KOPT-K1 (cell line): Measurements from ENCODE around the gene PMM1.
"Not testable (repeated sequence)": the region's sequence is repeated elsewhere in the genome, so short reads cannot be mapped to it uniquely, and the experiment has no call there.

Experiments
- H3K27ac ChIP-seq: fragments of 200-600 bp; sonication (generic); 2 replicates; pipeline ENCODE4 v1.5.1; 2016; ENCODE audit warnings: antibody characterized with exemption, mild to moderate bottlenecking, low read depth, low read length; ENCODE audit not compliant: poor library complexity, severe bottlenecking
- H3K36me3 ChIP-seq: fragments of 200-600 bp; sonication (generic); 2 replicates; pipeline ENCODE4 v1.5.1; 2017; ENCODE audit warnings: antibody characterized with exemption, mild to moderate bottlenecking, low read length, moderate library complexity; ENCODE audit not compliant: insufficient read depth
- H3K9me3 ChIP-seq: fragments of 200-600 bp; sonication (generic); 2 replicates; pipeline ENCODE4 v1.5.1; 2017; ENCODE audit warnings: antibody characterized with exemption, low read length, mild to moderate bottlenecking; ENCODE audit not compliant: insufficient read depth, poor library complexity, severe bottlenecking

The PMM1 gene

DNA sequence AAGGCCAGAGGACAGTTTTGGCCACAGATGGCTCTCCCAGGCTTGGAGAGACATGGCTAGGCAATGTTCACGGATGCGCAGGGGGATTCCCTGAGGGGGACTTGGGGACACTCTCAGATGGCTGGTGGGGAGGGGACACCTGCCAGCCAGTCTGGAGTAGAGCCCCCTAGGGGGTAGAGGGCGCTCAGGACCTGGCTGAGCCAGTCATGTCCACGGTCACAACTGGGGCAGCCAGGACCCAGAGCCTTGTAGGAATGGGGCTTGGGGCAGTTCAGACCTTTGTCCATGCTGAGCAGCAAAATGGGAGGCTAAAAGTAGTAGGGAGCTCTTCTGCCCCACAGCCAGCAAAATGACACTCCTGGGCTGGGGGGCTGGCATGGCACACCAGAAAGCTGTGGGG, 27.2 kb downstream of the PMM1 start:
- Histone ChIP-seq H3K36me3 (no peaks in the 10 kb centered on the region), H3K9me3 (no peaks in the 10 kb centered on the region), H3K27ac (no peak overlapping the region)

DNA sequence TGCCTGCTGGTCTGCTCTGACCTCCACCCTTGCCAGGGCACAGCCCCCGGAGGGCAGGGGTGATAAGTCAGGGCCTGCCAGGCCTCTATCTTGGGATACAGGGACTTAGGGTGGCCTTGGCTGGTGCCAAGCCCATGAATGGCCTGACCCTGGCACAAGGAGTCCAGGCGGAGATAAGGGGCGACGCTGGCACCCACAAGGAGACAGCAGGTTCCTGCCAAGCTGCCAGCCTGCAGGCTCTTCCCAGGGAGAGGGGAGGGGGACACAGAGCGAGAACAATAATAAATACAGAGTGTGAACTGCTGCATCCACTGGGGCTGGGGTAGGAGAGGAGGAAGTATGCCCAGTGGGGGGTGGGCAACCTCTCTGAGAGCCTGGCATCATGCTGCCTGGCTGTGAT, 27.9 kb downstream of the PMM1 start:
- no peaks in the 10 kb centered on the region for H3K36me3 ChIP-seq
- no peak overlapping the region for H3K27ac ChIP-seq
- no peaks in the 10 kb centered on the region for H3K9me3 ChIP-seq

DNA sequence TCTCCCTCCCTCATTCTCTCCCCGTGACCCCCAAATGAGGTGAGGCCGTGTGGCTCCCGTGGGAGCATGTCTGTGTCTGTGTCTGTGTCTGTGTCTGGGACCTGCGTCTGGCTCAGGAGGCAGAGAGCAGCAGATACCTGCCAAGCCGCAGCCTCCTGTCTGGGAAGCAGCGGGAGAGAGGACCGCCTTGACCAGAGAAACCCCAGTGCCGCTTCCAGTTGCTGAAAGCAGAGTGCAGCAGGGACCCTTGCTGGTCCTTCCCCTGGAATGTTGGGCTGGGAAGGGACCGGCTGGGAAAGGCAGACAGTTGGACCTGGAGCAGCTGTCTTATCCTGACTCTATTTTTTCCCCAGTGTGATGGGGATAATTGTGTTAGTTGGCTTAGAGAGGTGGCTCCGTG, 28.3 kb downstream of the PMM1 start:
- no peak overlapping the region for H3K27ac ChIP-seq
- H3K9me3 ChIP-seq: no peaks in the 10 kb centered on the region
- no peaks in the 10 kb centered on the region for H3K36me3 ChIP-seq

DNA sequence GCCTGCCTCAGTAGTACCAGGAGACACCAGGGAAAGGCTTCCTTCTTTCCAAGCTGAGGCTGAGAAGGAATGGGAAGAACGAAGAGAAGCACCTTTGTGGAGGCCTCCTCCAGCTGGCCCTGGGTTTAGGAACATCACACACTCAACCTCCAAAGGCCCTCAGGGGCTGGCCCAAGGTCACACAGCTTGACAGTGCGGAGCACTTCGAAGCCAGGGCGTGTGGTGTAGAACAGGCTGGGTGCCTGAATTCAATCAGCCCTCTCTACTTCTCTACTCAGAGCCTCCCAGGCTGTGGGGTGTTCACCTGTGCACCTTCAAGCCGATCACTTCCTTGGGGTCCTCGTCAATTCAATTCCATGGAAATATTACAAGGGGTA, 29.6 kb downstream of the PMM1 start:
- Histone ChIP-seq H3K36me3 (no peaks in the 10 kb centered on the region), H3K9me3 (no peaks in the 10 kb centered on the region), H3K27ac (no peak overlapping the region)

DNA sequence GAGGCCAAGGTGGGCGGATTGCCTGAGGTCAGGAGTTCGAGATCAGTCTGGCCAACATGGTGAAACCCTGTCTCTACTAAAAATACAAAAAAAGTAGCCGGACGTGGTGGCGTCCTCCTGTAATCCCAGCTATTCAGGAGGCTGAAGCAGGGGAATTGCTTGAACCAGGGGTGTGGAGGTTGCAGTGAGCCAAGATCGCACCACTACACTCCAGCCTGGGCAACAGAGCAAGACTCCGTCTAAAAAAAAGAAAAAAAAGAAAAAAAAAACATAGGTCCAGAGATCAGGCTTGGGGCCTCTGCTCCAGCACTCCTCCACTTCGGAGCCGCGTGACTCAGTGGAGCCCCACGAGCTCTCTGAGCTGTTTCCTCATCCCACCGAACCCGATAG, 31.4 kb downstream of the PMM1 start:
- not testable (repeated sequence) for H3K27ac ChIP-seq, H3K9me3 ChIP-seq

DNA sequence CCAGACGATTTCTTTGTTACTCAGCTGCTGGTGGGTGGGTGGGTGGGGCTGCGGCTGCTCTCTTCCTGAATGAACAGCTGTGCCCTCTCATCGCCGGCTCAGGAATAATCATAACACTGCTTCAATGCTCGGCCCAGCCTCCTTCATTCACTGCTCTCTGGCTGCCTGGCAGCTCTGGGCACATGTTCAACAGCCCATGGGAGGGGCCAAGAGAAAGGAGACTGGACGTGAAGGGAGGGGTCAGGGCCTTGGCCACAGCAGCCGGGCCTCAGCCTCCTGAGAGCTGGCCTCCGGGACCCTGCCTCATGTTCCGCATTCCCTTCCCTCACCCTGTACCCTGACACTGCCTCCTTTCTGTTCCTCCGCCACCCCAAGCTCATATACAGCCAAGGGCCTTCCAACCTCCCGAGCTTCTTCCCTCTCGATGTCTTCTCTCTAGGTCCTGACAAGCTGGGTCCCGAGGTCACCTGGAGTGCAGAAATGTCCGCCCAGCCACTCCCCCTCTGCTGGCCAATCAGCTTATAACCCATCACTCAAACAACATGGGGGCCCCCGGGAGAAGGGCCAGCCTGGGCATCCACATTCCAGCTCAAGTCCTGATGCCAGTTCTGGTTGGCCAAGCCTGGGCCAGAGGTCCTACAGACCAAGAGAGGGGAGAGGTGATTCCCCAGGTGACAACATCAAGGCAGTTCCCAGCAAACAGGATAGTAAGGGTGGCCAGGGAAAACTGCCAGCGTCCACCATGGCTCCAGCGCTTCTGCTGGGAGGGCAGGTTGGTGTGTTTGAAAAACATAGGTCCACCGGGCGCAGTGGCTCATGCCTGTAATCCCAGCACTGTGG, 32.0 kb downstream of the PMM1 start:
- Histone ChIP-seq H3K27ac (no peak overlapping the region), H3K36me3 (no peaks in the 10 kb centered on the region), H3K9me3 (no peaks in the 10 kb centered on the region)

More for the DNA sequence above, 31.4 kb downstream of the PMM1 start:
- H3K36me3 ChIP-seq: not testable (repeated sequence)

DNA sequence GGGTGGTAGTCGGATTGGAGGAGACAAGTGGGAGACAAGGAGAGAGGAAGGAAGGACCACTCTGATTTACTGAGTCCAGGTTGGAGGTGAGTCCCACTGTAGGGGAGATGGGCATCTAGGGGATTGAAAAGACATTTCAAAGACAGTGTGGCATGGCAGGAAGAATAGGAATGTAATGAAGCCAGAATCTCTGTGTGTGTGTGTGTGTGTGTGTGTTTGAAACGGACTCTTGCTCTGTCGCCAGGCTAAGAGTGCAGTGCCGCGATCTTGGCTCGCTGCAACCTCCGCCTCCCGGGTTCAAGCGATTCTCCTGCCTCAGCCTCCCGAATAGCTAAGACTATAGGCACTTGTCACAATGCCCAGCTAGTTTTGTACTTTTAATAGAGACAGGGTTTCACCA, 33.1 kb downstream of the PMM1 start:
- Histone ChIP-seq H3K36me3 (no peaks in the 10 kb centered on the region), H3K9me3 (no peaks in the 10 kb centered on the region), H3K27ac (no peak overlapping the region)

DNA sequence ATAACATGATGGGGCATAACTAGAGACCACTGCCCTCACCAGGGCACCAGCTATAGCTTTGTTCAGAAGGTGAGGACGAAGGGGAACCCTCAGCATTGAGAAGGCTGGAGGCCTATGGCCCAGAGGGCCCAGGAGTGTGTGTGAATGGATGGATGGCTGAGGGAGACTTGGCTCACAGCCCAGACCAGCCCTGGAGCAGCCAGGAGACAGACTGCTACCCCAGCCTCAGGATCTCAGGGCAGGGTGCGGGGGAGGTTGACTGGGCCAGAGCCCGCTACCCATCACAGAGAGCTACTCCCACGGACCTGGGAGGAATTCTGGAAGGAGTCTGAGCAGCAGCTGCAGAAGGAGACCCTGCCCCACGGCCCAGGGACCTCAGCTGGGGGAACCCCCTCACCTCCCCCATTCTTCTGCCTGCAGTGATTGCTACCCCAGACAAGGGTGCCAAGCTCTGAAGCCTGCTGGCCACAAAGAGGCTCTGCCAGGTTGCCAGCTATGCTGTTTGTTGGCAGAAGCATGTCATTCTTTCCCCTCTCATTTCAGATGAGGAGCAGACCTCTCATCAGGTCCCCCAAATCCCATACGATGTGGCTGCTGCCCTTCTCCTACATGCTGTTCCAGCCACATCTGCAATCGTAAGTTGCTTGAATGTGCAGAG, 34.2 kb downstream of the PMM1 start:
- Histone ChIP-seq H3K27ac (no peak overlapping the region), H3K36me3 (no peaks in the 10 kb centered on the region), H3K9me3 (no peaks in the 10 kb centered on the region)

DNA sequence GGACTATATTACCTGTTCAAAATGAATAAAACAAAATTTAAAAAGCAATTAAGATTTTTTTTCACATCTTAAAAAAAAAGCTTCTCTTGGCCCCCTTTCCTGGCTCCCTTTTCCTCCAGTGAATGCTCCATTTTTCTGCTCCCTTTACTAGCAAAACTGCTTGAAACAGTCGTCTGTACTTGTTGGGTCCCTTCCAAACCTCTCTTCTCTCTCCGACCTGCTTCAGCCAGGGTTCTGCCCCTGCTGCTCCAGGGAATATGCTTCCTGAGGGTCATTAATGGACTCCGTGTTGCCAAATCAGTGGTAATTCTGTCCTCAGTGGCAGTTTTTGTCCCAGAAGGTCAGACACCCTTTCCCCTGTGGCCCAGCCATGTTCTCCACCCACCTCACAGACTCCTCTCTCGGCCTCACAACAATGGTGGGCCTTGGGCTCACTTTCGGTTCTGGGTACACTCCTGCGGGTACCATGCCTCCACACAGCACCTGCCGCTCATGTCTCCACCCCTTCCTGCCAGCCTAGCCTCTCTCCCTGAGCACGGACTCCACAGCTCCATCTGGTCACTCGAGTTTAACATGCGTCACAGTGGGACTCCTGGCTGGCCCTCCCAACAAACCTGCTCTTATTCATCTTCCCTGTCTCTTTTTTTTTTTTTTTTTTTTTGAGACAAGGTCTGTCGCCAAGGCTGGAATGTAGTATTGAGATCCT, 37.6 kb downstream of the PMM1 start:
- Histone ChIP-seq H3K27ac (no peak overlapping the region), H3K9me3 (no peaks in the 10 kb centered on the region), H3K36me3 (no peaks in the 10 kb centered on the region)

DNA sequence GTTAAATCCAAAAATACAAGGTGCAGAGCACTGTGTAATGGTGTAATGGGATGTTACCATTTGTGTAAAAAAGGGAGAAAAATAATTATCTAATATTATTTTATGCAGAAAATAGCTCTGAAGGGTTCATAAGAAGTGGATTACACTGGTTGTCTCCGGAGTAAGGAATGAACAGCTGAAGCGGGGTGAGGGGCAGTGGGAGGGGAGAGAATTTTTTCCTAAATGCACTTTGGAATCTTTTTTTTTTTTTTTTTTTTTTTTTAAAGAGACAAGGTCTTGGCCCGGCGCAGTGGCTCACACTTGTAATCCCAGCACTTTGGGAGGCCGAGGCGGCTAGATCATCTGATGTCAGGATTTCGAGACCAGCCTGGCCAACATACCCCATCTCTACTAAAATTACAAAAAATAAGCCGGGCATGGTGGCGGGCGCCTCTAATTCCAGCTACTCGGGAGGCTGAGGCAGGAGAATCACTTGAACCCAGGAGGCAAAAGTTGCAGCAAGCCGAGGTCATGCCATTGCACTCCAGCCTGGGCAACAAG, 38.6 kb downstream of the PMM1 start:
- Histone ChIP-seq H3K27ac (no peak overlapping the region), H3K36me3 (no peaks in the 10 kb centered on the region), H3K9me3 (no peaks in the 10 kb centered on the region)

DNA sequence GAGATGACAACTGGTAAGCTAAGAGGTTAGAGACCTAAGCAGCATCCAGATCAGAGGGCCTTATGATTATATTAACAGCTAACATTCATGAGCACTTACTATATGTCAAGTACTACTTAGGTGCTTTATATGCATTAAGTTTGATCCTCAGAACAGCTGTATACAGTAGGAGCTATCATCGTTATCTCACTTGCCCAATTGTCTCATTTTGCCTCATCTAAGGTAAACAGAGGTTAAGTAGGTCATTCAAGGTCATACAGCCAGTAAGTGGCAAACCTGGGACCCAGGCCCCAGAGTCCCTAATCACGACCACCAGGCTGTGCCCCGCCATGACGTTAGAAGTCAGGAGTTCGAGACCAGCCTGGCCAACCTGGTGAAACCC, 40.8 kb downstream of the PMM1 start:
- no peaks in the 10 kb centered on the region for H3K9me3 ChIP-seq
- H3K36me3 ChIP-seq: no peaks in the 10 kb centered on the region

DNA sequence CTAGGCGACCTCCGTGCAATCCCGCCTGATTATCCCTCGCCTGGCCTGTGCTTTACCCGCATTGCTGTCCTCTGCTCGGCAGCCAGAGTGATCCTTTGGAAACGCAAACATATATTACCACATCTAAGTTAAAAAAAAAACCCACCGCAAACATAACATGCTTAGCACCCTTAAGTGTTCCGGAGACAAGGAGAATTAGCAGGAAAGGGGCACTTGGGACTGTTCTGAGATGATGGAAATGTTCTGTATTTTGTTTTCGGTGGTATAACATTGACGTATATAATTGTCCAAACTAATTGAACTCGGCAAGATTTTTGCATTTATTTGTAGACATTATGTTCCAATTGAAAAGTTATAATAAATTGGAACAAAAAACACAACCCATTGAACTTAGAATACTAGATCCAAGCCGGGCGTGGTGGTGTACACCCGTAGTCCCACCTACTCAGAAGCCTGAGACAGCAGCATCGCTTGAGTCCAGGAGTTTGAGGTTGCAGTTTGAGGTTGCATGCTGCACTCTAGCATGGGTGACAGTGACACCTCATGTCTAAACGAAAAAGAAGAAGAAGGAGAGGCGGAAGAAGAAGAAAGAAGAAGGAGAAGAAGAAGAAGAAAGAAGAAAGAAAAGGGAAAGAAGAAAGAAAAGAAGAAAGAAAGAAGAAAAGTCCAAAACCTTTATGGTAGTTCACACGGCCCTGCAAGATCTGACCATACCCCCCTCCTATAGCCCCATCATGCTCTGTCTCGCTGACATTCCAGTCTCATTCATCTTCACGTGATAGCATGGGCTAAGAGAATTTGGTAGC, 44.8 kb downstream of the PMM1 start:
- Histone ChIP-seq H3K9me3 (no peaks in the 10 kb centered on the region), H3K36me3 (peaks cover 29% of the 10 kb centered on the region), H3K27ac (peak overlapping the region; percentile 64)

More for the DNA sequence above, 40.8 kb downstream of the PMM1 start:
- H3K27ac ChIP-seq: no peak overlapping the region

DNA sequence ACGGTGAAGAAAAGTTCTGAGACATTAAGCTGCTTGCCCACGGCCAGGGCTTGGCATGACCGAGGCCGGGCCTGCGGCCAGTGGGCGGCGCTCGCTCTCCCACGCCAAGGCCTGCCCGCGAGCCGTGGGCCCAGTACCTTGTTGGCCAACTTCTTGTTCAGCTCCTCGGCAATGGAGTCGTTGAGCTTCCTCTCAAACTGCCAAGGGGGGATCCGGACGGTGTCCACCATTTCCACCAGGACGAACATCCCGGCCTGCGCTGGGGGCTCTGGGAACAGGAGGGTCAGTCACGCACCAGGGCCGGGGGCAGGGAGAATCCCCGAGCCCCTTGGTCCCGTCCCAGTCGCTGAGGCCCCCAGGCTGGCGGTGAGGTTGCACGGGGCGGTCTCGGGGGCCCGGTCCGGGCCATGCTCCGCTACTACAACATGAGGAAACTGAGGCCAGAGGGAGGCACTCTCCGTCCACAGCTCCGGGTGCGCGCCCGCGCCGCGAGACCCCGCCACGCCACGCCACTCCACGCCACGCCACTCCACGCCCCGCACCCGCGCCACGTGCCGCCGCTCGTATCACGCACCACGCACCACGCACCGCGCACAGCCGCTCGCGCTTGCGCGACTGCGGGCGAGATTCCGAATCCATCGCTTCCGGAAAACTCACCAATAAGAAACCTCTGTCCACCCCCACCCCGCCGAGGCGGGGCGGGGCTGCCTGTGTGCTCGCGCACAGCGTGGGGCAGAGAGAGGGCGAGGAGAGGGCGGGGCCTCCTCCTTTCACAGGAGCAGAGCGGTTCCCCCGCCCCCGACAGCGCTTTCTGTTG, 45.6 kb downstream of the PMM1 start, which contains the start of gene POLR3H:
TSS of gene POLR3H (minus strand) at position 617 of the 817 bp plus-strand sequence. CDS start at position 248, 369 bp downstream.
- no peaks in the 10 kb centered on the region for H3K9me3 ChIP-seq
- H3K36me3 ChIP-seq: peaks cover 37% of the 10 kb centered on the region
- peak within 1 kb of the TSS; percentile 64 for H3K27ac ChIP-seq

DNA sequence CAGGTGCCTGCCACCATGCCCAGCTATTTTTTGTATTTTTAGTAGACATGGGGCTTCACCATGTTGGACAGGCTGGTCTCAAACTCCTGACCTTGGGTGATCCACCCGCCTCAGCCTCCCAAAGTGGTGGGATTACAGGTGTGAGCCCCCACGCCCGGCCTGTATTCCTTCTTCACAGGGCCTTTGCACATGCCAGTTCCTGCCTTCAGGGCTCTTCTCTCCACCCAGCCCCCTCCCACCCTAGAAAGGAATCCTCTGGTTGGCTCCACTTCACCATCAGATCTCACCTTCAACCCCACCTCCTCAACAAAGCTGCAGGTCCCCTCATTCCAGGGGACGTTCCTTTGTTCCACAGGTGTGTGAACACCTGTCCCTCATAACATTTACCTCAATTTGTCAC, 47.4 kb downstream of the PMM1 start:
- no peaks in the 10 kb centered on the region for H3K9me3 ChIP-seq
- H3K36me3 ChIP-seq: peaks cover 53% of the 10 kb centered on the region
- H3K27ac ChIP-seq: no peak overlapping the region
